IPS DF 4.7 (cell line): ENCODE measurements around the gene BCHE.

Experiments used
- DNase-seq: peaks from one replicate; pipeline ENCODE4 v3.0.0-alpha.2; 2013; ENCODE audit warnings: low spot score; ENCODE audit errors: extremely low read depth

BCHE gene

DNA sequence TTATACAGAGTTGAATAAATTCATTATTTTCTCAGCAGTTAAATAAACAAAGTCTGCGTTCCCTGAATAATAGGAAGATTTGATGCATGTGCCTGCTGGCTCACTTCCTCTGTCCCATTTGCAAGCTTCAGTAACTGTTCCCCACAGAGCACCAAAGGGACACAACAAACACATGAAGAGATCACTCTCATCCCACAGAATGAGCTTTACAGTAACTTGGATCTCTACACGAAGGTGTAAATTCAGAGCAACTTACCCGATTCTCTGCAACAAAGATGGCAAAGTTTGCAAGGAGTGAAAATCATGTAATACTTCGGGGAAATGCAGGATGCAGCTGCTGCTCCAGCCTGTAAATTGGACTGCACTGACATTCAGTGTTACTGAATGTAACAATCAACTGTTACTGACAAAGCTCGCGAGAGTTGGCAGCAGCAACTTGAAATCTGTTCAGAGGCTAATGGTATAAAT lies at the start of gene BCHE:
TSS of gene BCHE (minus strand) at position 366 of the 468 bp plus-strand sequence. CDS start 6,390 bp downstream, outside the sequence.
- DNase-seq, result no peak

DNA sequence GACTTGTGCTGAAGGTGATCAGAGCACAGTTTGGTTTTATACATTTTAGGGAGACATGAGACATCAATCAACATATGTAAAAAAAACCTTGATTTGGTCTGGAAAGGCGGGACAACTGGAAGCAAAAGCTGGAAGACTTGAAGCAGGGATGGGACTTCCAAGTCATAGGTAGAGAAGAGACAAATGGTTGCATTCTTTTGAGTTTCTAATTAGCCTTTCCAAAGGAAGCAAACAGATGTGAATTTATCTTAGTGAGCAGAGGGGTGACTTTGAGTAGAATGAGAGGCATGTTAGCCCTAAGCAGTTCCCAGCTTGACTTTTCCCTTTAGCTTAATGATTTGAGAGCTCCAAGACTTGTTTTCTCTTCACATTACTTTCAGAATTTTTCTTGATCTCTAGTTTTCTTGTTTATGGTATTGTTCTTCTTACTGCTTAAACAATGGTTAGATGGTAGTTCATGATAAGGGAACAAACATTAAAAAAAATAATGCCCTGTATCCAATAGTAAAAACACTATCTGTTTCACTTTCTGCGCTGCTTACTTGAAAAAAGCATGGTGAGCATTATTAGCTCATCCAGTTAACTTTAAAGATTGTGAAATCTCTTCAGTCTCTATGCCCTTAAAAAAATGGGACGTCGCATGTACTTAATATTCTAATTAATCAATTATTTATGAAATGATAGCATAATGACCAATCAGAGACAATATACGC lies 48.5 kb upstream of the BCHE start:
- no peak for DNase-seq

GRCh38 chr3:165884518-165884917 lies 47.3 kb upstream of the BCHE start:
- no peak for DNase-seq

DNA sequence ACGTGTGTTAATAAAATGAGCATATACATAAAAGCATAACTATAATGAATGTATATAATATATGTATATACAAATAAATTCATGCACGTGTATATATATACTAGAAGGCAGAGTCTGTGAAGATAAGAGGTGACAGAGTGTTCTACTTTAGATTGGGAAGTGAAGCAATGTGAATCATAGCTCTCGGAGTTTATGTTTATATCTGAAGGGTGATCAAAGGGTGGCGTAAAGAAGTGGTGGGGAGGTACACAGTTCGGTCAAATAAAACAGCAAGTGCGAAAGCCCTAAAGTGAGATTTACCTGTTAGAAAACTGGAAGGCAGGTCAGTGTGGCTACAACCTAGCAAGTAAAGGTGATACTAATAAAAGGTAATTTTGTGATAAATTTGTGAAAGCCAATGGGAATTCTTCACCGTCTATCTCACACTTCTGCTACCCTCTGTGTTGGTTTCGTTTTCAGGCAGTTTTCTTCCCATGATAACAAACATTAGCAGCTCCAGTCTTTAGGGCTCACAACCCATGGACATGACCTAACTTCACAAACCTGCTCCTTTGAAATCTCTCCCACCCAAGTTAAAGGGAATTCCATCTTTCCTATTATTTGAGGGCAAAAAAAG lies 46.7 kb upstream of the BCHE start:
- no peak for DNase-seq

DNA sequence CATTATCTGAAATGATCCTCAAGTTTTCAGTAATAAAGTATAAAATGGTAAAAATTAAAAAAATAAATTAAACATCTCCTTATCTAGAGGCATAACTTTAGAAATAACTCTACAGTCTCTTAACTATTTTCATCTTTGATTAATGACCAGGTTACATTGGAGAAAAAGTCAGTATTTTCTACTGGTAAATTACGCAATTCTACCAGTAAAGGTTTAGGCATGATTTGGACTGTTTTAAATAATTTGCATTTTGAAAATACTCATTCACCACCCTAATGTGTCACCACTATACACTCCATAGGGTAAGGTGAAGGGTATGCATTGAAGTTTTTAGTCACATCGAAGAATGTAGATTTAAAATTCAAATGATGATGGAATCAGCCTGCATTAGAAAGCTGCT lies 45.9 kb upstream of the BCHE start:
- no peak for DNase-seq

DNA sequence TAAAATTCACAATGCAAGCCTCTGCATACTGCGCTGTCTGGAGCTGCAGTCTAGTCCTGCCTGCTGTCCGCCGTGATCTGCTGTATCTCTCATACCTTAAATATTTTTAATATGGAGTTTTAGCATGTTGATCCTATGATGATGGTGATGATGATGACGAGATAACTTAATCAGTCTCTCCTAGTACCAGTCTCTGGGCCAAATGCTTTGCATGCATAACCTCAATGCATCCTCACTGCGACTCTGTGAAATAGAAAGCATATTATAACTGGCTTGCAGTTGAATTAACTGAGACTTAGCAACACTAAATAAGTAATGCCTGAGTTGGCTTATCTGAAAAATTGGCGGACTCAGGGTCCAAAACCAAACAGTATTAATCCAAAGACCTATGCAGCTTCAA lies 38.4 kb upstream of the BCHE start:
- DNase-seq, result no peak

GRCh38 chr3:165874663-165875489 lies 37.7 kb upstream of the BCHE start:
- no peak for DNase-seq

DNA sequence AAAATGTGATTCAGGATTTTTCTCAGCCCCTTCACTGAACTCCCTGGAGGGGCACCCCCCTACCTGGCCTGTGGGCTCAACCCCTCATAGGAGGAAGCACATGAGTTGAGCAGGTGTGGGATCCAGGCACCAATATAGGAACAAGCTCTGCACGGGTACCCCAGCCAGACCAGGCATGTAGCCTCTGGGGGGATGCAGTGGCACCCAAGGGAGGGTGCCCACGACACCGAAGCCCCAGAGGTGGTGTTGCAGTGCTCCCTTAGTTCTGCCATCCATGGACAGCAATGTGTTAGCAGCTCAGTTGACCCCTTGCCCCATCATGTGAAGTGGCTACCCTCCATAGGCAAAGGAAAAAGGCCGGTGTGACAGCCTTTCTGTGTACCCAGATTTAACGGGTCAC lies 30.9 kb upstream of the BCHE start:
- no peak for DNase-seq

- DNase-seq, result no peak
Measured at GRCh38 chr3:165859061-165859460, 21.8 kb upstream of the BCHE start.

DNA sequence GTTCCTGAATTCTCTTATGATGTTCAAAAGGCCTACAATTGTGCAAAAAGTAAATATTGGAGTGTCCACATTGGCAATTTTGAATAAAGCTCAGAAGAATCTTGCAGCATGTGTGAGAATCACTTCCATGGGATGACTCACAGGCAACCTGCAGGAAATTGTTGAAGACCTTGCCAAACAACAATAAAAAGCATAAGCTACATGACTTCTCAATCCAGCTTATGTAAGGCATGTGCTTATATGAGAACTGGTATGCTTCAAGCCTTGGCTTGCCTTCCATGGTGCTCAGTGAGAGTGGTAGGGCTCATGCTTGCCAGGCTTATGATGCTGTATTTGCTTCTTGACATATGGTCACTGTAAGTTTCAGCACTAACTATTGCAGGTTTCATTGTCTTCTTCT lies 18.4 kb upstream of the BCHE start:
- DNase-seq, result no peak

- DNase-seq, result no peak
Measured at GRCh38 chr3:165854696-165855095, 17.5 kb upstream of the BCHE start.

DNA sequence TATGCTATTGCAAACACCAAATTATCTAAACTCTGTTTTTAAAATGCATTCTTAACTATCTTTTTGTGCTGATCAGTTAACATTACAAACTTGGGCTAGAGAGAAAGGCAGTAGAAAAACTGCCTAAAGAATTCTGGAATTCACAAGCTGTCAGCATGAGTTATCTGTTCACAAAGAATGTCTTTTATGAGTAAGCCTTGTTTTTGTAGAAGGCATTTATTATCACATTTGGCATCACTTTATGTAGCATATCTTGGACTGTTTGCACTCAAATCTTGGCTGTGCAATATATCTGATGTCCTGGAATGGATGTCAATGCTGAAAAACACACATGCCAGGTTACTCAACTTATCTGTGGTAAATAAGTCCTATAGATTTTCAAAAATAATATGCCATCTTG lies 15.5 kb upstream of the BCHE start:
- DNase-seq, result no peak

DNA sequence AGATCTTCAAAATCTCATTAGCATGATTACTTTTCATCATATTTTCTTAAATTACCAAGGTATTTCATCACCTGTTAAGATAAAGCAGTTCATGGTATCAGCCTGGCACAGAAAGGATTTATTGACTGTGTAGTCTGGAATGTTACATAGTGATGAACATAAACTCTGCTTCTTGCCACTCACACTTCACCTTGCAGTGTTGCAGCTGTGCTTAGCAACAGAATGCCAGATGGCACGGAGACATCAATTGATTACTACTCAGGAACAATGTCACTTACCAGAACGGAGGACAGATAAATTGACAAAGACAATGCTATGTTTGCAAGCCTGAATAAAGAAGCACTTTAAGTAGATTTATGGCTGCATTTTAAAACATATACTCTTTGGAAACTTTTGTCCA lies 15.0 kb upstream of the BCHE start:
- no peak for DNase-seq

- no peak for DNase-seq
Measured at GRCh38 chr3:165846056-165846455, 8.8 kb upstream of the BCHE start.

DNA sequence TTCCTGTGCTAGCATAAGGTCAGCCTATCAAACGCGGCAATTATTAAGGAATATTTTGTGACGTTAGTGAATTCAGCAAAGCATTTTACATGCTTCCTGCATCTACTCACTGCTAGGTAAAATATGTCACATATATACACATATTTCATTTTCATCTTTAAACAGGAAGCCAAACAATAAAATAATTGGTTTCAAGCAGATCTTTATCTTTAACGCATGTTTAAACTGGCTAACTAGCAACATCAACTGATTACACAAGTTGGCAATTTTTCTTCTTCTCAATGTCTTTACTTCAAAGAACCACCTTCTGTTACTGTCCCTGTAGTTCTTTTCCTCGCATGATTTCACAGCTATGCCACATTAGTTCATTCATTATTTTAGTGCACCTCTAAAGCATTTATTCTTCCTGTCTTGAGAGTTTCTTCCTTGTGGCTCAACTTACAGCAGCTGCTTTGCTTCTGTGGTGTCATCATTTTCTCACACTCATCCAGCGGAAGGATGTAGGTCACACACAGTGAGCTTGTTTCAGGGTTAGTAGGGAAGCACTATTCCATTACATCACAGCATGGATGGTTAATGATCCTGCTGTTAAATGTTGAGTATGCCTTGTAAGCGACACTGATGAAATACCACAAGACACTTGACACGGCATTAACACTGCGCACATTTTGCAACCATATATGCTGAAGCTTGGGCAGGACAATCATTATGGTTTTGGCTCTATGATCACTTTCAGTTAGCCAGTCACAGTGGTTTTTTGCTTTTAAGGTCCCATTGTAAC lies 2.3 kb upstream of the BCHE start:
- DNase-seq, result no peak

DNA sequence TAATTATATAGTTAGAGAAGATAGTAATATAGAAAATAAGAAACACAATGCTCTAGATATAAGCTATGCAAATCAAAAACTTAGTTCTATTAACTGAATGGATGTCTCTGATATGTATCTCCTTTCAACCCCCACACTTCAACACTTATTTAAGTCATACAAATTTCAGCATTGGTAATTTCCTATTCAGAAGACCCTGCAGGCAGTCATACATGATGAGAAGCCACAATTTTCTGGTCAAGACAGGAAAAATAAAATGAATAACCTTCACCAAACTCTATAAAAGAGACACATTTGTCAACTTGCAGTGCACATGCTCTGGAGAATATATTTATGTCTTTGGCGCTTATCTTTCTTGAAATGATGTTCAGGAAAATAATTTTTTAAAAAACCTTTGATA lies 578 bp upstream of the BCHE start:
- no peak for DNase-seq

GRCh38 chr3:165835431-165835830 lies 1.8 kb downstream of the BCHE start:
- no peak for DNase-seq

GRCh38 chr3:165830746-165831145 lies 6.5 kb downstream of the BCHE start:
- DNase-seq, result no peak

- DNase-seq, result no peak
Measured at GRCh38 chr3:165827883-165828282, 9.3 kb downstream of the BCHE start.

DNA sequence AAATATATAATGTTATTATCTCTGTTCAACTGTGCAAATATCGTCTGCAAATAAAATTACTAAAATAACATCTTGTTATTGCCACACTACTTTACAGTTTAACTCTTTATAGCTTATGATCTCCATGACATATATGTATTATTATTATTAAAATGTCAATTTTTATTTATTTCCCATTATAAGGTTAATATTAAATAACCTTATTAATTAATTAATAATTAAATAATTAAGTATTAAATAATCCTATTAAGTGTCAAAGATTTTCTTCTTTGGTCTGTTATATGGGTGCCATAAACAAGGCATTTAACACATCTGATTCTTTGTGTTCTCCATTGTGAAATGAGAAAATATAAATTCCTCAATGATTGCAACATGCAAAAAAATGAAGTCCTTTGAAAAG lies 10.0 kb downstream of the BCHE start:
- DNase-seq, result no peak

DNA sequence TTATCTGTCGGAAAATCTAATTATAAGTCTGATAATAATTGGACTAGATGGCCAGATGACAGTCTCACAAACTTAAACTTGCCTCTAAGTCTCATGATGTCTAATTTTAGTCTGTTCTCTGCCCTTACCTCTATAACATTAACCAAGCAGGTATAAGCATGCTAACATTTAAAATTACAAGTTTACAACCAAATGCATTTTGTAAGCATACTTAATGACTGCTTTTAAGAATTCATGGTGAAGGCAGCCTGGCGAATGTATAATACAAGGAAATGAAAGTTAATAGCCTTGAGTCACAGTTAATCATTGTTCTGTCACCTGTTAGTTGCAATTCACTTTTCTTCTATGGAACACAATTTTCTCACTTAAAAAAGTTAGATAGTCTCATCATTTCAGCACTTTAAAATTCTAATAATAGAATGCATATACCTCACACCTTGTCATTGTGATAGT lies 16.5 kb downstream of the BCHE start:
- DNase-seq, result no peak
